Type B pancreatic cell (in vitro differentiated cells): ENCODE results near the gene TTLL7. TPM values are rescaled to one million over a fixed set of nuclear protein-coding genes. Genes with fewer than 3 reads are reported as not detected.
A peak's percentile ranks its signal among the peaks of the same experiment; 100 is the strongest.

Source experiments
- DNase-seq: peaks from one replicate; pipeline ENCODE4 v3.0.0; 2021; ENCODE audit warnings: mixed read lengths; ENCODE audit not compliant: unreplicated experiment; ENCODE audit errors: extremely low spot score
- H3K27ac Mint-ChIP-seq: 2 replicates; pipeline ENCODE4 v1.8.0; 2021; ENCODE audit warnings: mild to moderate bottlenecking, mixed read lengths
- H3K27me3 Mint-ChIP-seq: 2 replicates; pipeline ENCODE4 v1.8.0; 2021; ENCODE audit warnings: mixed read lengths
- H3K36me3 Mint-ChIP-seq: 2 replicates; pipeline ENCODE4 v1.8.0; 2021; ENCODE audit warnings: mixed read lengths
- H3K4me1 Mint-ChIP-seq: one replicate; pipeline ENCODE4 v1.8.0; 2021; ENCODE audit warnings: mixed read lengths; ENCODE audit not compliant: unreplicated experiment
- H3K4me3 Mint-ChIP-seq: 2 replicates; pipeline ENCODE4 v1.8.0; 2021; ENCODE audit warnings: mild to moderate bottlenecking, mixed read lengths
- H3K9me3 Mint-ChIP-seq: 2 replicates; pipeline ENCODE4 v1.8.0; 2021; ENCODE audit warnings: mixed read lengths
- total RNA-seq: library from RNA; stranded (reverse); gene quantifications from 2 replicates; pipeline ENCODE4 v1.2.1, GENCODE V29; 2021; ENCODE audit warnings: low replicate concordance
- TF ChIP-seq, protein P1 (sequence below): fragments of 200-600 bp; sonication (generic); conservative IDR thresholded peaks from 2 replicates; pipeline ENCODE4 v1.5.0; 2021; ENCODE audit warnings: antibody characterized with exemption, mild to moderate bottlenecking

The TTLL7 gene
- total RNA-seq, 1 donor from 2014 or later, result 21.1 TPM

DNA sequence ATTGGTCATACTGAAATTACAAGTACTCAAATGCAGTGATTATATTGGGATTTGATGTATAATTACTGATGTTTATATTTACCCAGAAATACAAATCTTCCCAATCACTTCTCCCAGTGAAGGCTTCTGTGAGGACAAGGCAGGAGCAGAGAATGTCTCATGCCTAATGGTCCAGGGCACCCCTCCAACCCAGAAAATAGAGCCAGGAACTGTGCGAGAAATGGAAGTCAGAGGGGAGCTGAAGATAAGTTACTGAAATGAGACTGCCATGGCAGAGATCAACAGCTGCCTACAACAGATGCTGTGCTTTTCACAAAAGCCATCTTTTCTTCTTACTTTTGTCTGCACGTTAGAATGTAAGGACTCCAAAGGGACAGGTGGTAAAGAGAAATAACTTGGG, 171.2 kb downstream of the TTLL7 start:
- Mint-ChIP-seq H3K27ac (peak overlapping the region; percentile 65), H3K27me3 (no peaks in the 10 kb centered on the region)
- DNase-seq, result no peak

DNA sequence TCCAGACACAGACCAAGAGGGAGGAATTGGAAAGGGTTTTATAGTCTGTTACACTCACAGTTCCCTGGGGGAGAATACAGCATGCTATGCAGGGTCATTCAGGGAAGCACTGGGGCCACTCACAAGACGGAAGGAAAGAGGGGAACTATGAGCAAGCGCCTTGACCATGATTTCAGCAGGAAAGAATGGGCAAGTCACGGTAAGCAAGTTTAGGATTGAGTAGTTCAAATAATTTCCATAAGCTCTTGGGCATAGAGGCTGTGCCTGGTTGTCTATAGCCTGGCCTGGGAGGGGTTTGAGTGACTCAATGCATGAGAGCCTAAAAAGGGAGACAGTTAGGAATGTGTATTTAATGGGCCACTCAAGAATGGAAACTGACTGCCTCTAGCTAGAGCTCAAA, 176.7 kb downstream of the TTLL7 start:
- Mint-ChIP-seq H3K4me3 (no peak overlapping the region), H3K4me1 (peaks cover 8% of the 10 kb centered on the region), H3K27ac (no peak overlapping the region), H3K9me3 (peaks cover 20% of the 10 kb centered on the region), H3K27me3 (no peaks in the 10 kb centered on the region), H3K36me3 (no peaks in the 10 kb centered on the region)
- DNase-seq, result no peak
- TF ChIP-seq, protein P1, sequence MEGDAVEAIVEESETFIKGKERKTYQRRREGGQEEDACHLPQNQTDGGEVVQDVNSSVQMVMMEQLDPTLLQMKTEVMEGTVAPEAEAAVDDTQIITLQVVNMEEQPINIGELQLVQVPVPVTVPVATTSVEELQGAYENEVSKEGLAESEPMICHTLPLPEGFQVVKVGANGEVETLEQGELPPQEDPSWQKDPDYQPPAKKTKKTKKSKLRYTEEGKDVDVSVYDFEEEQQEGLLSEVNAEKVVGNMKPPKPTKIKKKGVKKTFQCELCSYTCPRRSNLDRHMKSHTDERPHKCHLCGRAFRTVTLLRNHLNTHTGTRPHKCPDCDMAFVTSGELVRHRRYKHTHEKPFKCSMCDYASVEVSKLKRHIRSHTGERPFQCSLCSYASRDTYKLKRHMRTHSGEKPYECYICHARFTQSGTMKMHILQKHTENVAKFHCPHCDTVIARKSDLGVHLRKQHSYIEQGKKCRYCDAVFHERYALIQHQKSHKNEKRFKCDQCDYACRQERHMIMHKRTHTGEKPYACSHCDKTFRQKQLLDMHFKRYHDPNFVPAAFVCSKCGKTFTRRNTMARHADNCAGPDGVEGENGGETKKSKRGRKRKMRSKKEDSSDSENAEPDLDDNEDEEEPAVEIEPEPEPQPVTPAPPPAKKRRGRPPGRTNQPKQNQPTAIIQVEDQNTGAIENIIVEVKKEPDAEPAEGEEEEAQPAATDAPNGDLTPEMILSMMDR, result no peak

More for the DNA sequence above, 171.2 kb downstream of the TTLL7 start:
- H3K4me3 Mint-ChIP-seq, result no peak overlapping the region
- H3K9me3 Mint-ChIP-seq, result no peaks in the 10 kb centered on the region
- peaks cover 16% of the 10 kb centered on the region for H3K4me1 Mint-ChIP-seq
- TF ChIP-seq, protein P1, result no peak
- no peaks in the 10 kb centered on the region for H3K36me3 Mint-ChIP-seq

DNA sequence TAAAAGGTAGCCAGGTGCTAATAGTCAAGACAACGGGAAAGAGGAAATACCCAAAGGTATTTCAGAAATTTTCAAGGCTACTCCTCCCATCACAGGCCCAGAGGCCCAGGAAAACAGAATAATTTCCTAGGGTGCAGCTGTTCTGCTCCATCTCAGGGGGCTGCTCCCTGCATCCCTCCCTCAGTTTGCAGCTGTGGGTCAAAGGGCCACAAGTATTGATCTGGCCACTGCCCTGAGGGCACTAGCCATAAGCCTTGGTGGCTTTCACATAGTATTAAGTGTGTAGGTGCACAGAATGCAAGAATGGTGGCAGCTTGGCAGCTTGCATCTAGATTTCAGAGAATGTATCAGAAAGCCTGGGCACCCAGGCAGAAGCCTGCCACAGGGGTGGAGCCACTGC, 179.5 kb downstream of the TTLL7 start:
- Mint-ChIP-seq H3K4me1 (peaks cover 8% of the 10 kb centered on the region), H3K9me3 (peaks cover 22% of the 10 kb centered on the region), H3K36me3 (no peaks in the 10 kb centered on the region), H3K27me3 (no peaks in the 10 kb centered on the region), H3K4me3 (no peak overlapping the region), H3K27ac (no peak overlapping the region)
- DNase-seq, result no peak
- TF ChIP-seq, protein P1, result no peak

DNA sequence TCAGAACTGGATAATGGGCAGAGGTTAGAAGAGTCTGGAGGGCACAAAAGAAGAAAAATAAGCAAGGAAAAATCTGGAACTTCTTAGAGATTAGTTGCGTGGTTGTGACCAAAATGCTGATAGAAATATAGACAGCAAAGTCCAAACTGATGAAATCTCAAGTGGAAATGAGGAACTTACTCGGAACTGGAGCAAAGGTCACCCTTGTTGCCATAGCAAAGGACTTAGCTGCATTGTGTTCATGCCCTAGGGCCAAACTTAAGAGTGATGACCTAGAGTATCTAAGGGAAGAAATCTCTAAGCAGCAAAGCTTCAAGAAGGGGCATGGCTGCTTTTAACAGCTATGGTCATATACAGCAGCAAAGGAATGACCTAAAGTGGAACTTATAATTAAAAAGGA, 180.0 kb downstream of the TTLL7 start:
- Mint-ChIP-seq H3K27me3 (no peaks in the 10 kb centered on the region), H3K4me1 (peaks cover 8% of the 10 kb centered on the region), H3K4me3 (no peak overlapping the region), H3K36me3 (no peaks in the 10 kb centered on the region), H3K27ac (no peak overlapping the region), H3K9me3 (peaks cover 22% of the 10 kb centered on the region)
- no peak for DNase-seq
- TF ChIP-seq, protein P1, result no peak

DNA sequence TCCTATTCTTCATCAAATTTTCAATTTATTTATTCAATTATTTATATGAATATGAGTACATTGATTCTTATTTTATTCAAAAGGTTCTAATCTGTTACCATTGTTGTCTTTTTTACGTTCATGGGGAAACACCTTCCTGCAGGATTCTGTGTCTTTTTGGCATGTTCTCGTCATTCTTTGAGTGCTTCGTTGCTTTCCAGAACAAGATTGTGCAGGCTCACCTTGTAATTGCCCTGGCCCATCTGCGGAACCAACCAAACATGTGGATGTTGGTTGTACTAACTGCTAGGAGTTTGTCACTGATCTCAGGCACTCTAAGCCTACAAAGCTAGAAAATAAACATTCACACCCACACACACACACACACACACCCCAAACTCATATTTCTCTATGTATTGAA, 182.1 kb downstream of the TTLL7 start:
- no peak overlapping the region for H3K27ac Mint-ChIP-seq
- TF ChIP-seq, protein P1, result no peak
- H3K4me3 Mint-ChIP-seq, result no peak overlapping the region
- no peak for DNase-seq
- no peaks in the 10 kb centered on the region for H3K36me3 Mint-ChIP-seq
- H3K4me1 Mint-ChIP-seq, result peaks cover 8% of the 10 kb centered on the region
- H3K27me3 Mint-ChIP-seq, result no peaks in the 10 kb centered on the region
- H3K9me3 Mint-ChIP-seq, result peaks cover 22% of the 10 kb centered on the region

DNA sequence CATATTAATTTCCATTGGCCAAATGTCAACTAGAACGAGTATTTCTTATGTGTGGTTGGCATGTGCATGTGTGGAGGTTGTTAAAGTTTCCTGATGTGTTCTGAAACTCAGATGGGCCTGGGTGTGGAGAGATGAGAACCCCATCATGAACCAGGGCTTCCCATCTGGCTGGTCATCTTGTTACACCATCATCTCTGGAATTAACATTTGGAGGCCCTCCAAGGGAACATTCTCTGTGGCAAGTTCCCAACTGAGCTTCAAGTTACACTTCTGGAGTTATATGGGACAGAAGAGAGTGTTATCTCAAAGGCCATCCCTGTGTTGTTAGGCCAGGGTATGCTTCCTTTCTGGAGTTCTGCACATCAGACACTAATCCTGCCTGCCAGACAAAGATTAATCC, 183.6 kb downstream of the TTLL7 start:
- Mint-ChIP-seq H3K27me3 (no peaks in the 10 kb centered on the region), H3K36me3 (no peaks in the 10 kb centered on the region), H3K27ac (no peak overlapping the region), H3K4me3 (no peak overlapping the region), H3K4me1 (peaks cover 8% of the 10 kb centered on the region), H3K9me3 (peaks cover 15% of the 10 kb centered on the region)
- TF ChIP-seq, protein P1, result no peak
- DNase-seq, result no peak
